HG03520 (cell line): Measurements from ENCODE around the gene FNIP2.
"Not testable (repeated sequence)": the region's sequence is repeated elsewhere in the genome, so short reads cannot be mapped to it uniquely, and the experiment has no call there.

Experiments
- ATAC-seq: cut with Tn5 transposase; IDR thresholded peaks from one replicate; pipeline ENCODE4 v1.9.1; 2021; ENCODE audit warnings: mild to moderate bottlenecking, moderate library complexity; ENCODE audit not compliant: unreplicated experiment

The FNIP2 gene

DNA sequence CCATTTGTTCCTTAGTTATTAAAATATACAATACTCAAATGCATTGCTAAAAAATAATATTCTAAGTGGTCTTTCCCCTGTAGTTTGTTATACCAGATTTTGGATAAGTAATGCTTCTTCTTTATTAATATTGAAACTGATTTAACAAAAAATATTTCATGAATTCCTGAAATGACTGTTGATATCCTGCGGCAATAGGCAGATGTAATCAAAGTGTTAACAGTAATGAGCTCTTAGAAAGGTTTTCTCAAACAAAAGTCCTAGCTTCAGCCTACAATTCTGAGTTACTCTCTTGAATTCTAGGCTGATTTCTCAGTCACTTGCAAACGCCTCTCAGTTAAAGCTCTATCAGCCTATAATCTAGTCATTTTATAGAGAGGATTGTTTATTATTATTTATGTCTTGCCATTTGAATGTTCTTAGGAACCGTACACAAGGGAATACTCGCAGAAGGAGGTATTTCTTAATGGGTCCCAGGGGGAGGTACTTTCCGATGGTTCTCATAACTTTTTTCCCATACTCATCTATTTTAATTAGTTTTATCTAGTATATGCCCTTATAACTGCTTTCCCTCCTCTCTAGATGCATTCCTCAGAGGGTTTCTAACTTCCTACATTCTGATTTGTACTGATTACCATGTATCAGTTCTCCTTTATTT is 96.8 kb downstream of the FNIP2 start:
- ATAC-seq = no peak

GRCh38 chr4:158869001-158869400 is 100.2 kb downstream of the FNIP2 start:
- ATAC-seq = no peak

GRCh38 chr4:158869761-158870160 is 100.9 kb downstream of the FNIP2 start:
- ATAC-seq = no peak

GRCh38 chr4:158870282-158870625 is 101.4 kb downstream of the FNIP2 start:
- ATAC-seq = no peak

- no peak for ATAC-seq
Observed at GRCh38 chr4:158870626-158871334, 102.0 kb downstream of the FNIP2 start.

- ATAC-seq = no peak
Observed at GRCh38 chr4:158871335-158871724, 102.5 kb downstream of the FNIP2 start.

- ATAC-seq = no peak
Observed at GRCh38 chr4:158873795-158874401, 105.1 kb downstream of the FNIP2 start.

DNA sequence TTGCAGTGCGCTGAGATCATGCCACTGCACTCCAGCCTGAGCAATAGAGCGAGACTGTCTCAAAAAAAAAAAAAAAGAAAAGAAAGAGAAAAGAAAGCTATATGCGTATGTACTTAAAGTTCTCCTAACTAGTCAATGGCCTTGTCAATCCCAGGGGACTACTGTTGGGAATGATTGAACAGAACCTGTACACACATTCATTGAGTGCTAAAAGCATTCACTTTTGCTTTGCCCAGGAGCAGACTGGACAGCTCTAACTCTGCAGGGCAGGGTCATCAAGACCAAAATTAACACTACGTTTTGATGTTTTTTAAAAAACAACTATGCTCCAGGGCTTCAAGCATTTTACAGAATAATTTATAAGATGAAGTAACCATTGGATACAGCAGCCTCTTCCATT is 106.2 kb downstream of the FNIP2 start:
- no peak for ATAC-seq

GRCh38 chr4:158875455-158875854 is 106.6 kb downstream of the FNIP2 start:
- no peak for ATAC-seq

DNA sequence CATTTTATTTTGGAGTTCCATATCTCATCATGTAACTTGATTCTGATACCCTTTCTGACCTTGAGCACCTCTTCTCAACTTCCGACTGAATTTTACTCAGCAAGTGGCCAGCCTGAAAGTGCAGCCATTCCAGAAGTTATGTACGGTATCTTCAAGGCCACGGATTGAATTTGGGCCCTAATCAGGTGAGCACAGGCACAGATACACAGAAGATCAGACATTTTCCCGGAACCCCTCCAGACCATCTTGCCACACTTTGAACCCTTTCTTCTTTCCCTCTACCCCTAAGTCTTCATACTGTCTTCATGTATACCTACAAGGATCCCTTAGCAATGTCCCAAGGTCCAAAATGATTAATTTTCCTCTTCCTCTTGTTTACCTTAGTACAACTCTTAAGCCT is 108.2 kb downstream of the FNIP2 start:
- ATAC-seq = no peak

- ATAC-seq = not testable (repeated sequence)
Observed at GRCh38 chr4:158882142-158882541, 113.3 kb downstream of the FNIP2 start.

DNA sequence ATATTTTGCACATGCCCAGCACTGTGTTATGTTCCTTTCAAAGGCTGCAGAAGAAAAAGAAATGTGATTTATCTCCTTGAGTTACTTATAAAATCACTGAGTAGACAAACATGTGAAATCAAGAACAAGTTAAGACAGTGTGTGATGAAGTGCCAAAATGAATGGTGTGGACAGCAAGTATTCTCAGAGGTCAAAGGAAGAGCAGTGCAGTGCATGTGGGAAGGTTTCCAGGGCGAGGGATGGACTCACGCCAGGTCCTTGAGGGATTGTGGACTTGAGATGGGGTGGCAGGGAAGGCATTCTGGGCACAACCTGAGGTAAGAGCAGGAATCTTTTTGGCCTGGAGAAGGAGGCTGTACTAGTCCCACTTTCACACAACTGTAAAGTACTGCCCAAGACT is 115.5 kb downstream of the FNIP2 start:
- no peak for ATAC-seq

GRCh38 chr4:158885564-158885963 is 116.7 kb downstream of the FNIP2 start:
- no peak for ATAC-seq

- no peak for ATAC-seq
Observed at GRCh38 chr4:158890294-158890693, 121.5 kb downstream of the FNIP2 start.

DNA sequence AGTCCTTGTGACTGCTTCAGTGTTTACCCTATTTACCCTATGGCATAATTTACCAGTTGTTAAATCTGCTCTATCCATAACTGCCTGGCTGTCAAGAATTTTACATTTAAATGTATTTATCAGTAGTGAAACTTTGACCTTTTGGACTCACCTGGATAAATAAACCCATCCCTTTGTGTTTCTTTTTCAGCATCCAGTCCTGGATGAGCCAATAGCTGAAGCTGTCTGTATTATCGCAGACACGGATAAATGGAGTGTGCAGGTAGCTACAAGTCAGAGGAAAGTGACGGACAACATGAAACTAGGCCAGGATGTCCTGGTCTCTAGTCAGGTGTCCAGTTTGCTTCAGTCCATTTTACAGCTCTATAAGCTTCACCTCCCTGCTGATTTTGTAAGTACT is 122.4 kb downstream of the FNIP2 start:
- ATAC-seq = no peak

DNA sequence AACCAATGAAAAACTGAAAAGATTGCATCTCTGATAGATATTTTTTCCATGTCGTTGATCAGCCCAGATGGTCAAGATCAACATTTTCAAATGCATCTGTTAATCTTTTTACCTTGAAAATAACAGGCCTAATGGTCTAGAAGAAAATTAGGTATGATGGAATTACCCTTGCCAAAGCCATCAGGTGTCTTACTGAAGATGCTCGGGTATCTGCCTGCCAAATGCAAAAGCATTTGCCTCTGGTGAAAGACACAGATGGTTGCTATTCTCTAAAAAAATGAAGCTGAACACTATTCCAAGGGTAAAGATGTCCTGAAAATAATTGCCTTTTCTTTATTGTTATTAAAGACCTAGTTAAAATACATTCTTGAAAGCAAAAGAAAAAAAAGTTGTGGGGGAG is 126.0 kb downstream of the FNIP2 start:
- no peak for ATAC-seq

- no peak for ATAC-seq
Observed at GRCh38 chr4:158895797-158896576, 127.2 kb downstream of the FNIP2 start.

DNA sequence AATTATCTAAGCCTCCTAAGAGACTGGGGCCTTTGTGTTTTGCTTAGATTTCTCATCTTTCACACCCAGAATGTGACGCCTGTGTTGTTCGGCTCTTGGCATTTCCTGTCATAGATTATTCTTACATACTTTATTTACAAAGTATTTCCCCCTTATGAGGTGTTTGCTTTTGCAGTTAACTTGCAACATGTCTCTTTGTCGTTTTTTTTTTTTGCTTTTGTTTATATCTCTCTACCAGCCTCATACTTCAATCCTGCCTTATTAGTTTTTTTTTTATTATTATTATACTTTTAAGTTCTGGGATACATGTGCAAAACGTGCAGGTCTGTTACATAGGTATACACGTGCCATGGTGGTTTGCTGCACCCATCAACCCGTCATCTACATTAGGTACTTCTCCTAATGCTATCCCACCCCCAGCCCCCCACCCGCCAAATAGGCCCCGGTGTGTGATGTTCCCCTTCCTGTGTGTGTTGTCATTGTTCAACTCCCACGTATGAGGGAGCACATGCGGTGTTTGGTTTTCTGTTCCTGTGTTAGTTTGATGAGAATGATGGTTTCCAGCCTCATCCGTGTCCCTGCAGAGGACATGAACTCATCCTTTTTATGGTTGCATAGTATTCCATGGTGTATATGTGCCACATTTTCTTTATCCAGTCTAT is 127.9 kb downstream of the FNIP2 start:
- not testable (repeated sequence) for ATAC-seq

DNA sequence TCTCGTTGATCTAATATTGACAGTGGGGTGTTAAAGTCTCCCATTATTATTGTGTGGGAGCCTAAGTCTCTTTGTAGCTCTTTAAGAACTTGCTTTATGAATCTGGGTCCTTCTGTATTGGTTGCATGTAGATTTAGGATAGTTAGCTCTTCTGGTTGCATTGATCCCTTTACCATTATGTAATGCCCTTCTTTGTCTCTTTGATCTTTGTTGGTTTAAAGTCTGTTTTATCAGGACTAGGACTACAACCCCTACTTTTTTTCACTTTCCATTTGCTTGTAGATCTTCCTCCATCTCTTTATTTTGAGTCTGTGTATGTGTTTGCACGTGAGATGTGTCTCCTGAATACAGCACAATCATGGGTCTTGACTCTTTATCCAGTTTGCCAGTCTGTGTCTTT is 131.6 kb downstream of the FNIP2 start:
- not testable (repeated sequence) for ATAC-seq

DNA sequence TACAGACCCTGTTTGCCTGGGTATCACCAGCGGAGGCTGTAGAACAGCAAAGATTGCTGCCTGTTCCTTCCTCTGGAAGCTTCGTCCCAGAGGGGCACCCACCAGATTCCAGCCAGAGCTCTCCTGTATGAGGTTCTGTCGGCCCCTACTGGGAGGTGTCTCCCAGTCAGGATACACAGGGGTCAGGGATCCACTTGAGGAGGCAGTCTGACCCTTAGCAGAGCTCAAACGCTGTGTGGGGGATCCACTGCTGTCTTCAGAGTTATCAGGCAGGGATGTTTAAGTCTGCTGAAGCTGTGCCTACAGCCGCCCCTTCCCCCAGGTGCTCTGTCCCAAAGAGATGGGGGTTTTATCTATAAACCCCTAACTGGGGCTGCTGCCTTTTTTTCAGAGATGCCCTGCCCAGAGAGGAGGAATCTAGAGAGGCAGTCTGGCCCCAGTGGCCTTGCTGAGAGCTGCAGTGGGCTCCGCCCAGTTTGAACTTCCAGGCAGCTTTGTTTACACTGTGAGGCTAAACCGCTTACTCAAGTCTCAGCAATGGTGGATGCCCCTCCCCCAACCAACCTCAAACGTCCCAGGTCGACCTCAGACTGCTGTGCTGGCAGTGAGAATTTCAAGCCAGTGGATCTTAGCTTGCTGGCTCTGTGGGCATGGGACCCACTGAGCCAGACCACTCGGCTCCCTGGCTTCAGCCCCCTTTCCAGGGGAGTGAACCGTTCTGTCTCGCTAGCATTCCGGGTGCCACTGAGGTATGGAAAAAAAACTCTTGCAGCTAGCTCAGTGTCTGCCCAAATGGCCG is 133.7 kb downstream of the FNIP2 start:
- ATAC-seq = not testable (repeated sequence)
